Fibroblast of lung (primary cell): ENCODE measurements around the gene CCNK.

Experiments
- CTCF ChIP-seq, 2 donors: IDR thresholded peaks in 1 of 2; conservative IDR thresholded peaks in 1 of 2; 1 replicate in 1 of 2; 2 replicates in 1 of 2; pipeline ENCODE4 v1.5.1; 2011 to 2012; ENCODE audit warnings: low read length in 2 of 2, control low read depth in 1 of 2, inconsistent platforms in 1 of 2, low read depth in 1 of 2, mild to moderate bottlenecking in 1 of 2
- EZH2 ChIP-seq: IDR thresholded peaks from 2 replicates; pipeline ENCODE4 v1.5.1; 2012; ENCODE audit warnings: low read length, control low read depth, mild to moderate bottlenecking; ENCODE audit errors: missing control alignments

GRCh38 chr14:99436247-99437180 lies 44.7 kb upstream of the CCNK start:
- TF ChIP-seq CTCF (conservative IDR thresholded peaks at IDR 0.05 in 1 of 2, IDR thresholded peaks at IDR 0.05 in 1 of 2; ENCODE audit: low read depth in 1 of 2, low read length in 2 of 2) (no peak), EZH2 (no peak)
